ENCODE data around the gene PLCE1. TPM values are rescaled to one million over a fixed set of nuclear protein-coding genes. Genes with fewer than 3 reads are reported as not detected.

Gene PLCE1
- total RNA-seq, 1 experiment from 2014 or later, result 0.13 TPM

- Histone ChIP-seq H3K27ac (ENCODE audit: insufficient read length, low read depth, low read length) (no peak overlapping the region), H2BK120ac (ENCODE audit: low read depth, low read length, poor library complexity, severe bottlenecking) (no peak overlapping the region), H3K23me2 (ENCODE audit: insufficient read length, low read depth, low read length, poor library complexity, severe bottlenecking) (no peaks in the 10 kb centered on the region), H4K8ac (replicated peaks; ENCODE audit: insufficient read length, low read depth, low read length) (no peak overlapping the region), H3K56ac (ENCODE audit: insufficient read length, low read depth, low read length) (no peak overlapping the region), H3K9me3 (ENCODE audit: control insufficient read depth, low read depth, low read length) (no peaks in the 10 kb centered on the region), H3T11ph (ENCODE audit: low read length) (no peak overlapping the region), H4K91ac (ENCODE audit: insufficient read length, low read depth, low read length) (no peak overlapping the region), H3K79me2 (ENCODE audit: insufficient read depth, low read length) (no peaks in the 10 kb centered on the region), H3K14ac (ENCODE audit: insufficient read depth, low read length) (no peak overlapping the region), H3K4me2 (ENCODE audit: insufficient read depth, insufficient read length, low read length) (no peak overlapping the region), H3K23ac (ENCODE audit: insufficient read length, low read depth, low read length) (no peak overlapping the region), H3K27me3 (ENCODE audit: insufficient read depth, low read length) (peaks cover 5% of the 10 kb centered on the region; the same call in 1 of the 2 replicates), H3K4ac (ENCODE audit: low read depth, low read length) (no peak overlapping the region), H2BK20ac (ENCODE audit: low read depth, low read length, poor library complexity, severe bottlenecking) (no peak overlapping the region), H3K18ac (ENCODE audit: insufficient read length, low read depth, low read length) (no peak overlapping the region), H2AFZ (ENCODE audit: low read length) (no peak overlapping the region), H2BK5ac (ENCODE audit: insufficient read length, low read length) (no peak overlapping the region), H3K79me1 (ENCODE audit: insufficient read depth, low read depth, low read length, poor library complexity, severe bottlenecking) (no peaks in the 10 kb centered on the region), H2BK12ac (ENCODE audit: insufficient read length, low read depth, low read length) (no peak overlapping the region), H3K4me1 (ENCODE audit: insufficient read depth, low read length) (0 out of 2 replicates have a peak, but pooled peaks cover 2% of the 10 kb centered on the region), H2BK15ac (ENCODE audit: low read depth, low read length) (no peak overlapping the region), H4K20me1 (ENCODE audit: control insufficient read depth, insufficient read depth, insufficient read length) (no peaks in the 10 kb centered on the region), H2AK5ac (ENCODE audit: insufficient read length, low read length) (no peak overlapping the region), H3K9ac (ENCODE audit: extremely low read depth, insufficient read length, low read length) (no peak overlapping the region), H4K5ac (ENCODE audit: insufficient read length, low read depth, low read length) (no peak overlapping the region)
- H3K4me3 Mint-ChIP-seq, result no peak overlapping the region
- no peaks in the 10 kb centered on the region for H3K9me3 Mint-ChIP-seq
- H3K36me3 Mint-ChIP-seq (ENCODE audit: insufficient read depth in 1 of 3, low read depth in 3 of 3), result no peaks in the 10 kb centered on the region
- no peak for DNase-seq
- peaks cover 6 to 11% of the 10 kb centered on the region in 2 experiments; a peak in 3 of 4 replicates for H3K4me1 Mint-ChIP-seq
- TF ChIP-seq CTCF (conservative IDR thresholded peaks at IDR 0.05), result no peak
- H3K27me3 Mint-ChIP-seq (ENCODE audit: low read depth), result peaks cover 62% of the 10 kb centered on the region
- whole genome bisulfite sequencing (ENCODE audit: extremely low coverage, insufficient read length, low lambda C conversion rate), result no CpG with 5 or more reads among the region's 5 CpGs
- no peak overlapping the region for H3K27ac Mint-ChIP-seq
These were observed 7.1 kb downstream of the PLCE1 start for GRCh38 chr10:94000638-94001415.

All from H9 (cell line).